Astrocyte of the spinal cord (primary cell): Measurements from ENCODE around the gene CCL17.

Source experiments
- DNase-seq: peaks from one replicate; pipeline ENCODE4 v3.0.0; 2011; ENCODE audit warnings: low read depth, low spot score
- H3K4me3 ChIP-seq: 2 replicates; pipeline ENCODE4 v1.5.1; 2011; ENCODE audit warnings: low read depth, mild to moderate bottlenecking, low read length, moderate library complexity
- CTCF ChIP-seq: IDR thresholded peaks from 2 replicates; pipeline ENCODE4 v1.5.1; 2012; ENCODE audit warnings: low read depth, mild to moderate bottlenecking, low read length, inconsistent platforms
- in situ Hi-C: cut with HindIII; loops from 2 replicates; pipeline ENCODE4 v1.10.0; 2017; ENCODE audit warnings: low sequenced_read_pairs

CCL17 gene

GRCh38 chr16:57384248-57385070 lies 20.1 kb upstream of the CCL17 start:
- no peak overlapping the region for H3K4me3 ChIP-seq
- DNase-seq = no peak
- TF ChIP-seq CTCF = no peak
- in situ Hi-C loops = no loop called here

- DNase-seq = no peak
- TF ChIP-seq CTCF = no peak
- H3K4me3 ChIP-seq = no peak overlapping the region
- in situ Hi-C loops = no loop called here
Measured at GRCh38 chr16:57385083-57385482, 19.5 kb upstream of the CCL17 start.

GRCh38 chr16:57386381-57386951 lies 18.1 kb upstream of the CCL17 start:
- H3K4me3 ChIP-seq = no peak overlapping the region
- in situ Hi-C loops = no loop called here
- no peak for TF ChIP-seq CTCF
- DNase-seq = peak; percentile 71

GRCh38 chr16:57387598-57388354 lies 16.8 kb upstream of the CCL17 start:
- in situ Hi-C loops = no loop called here
- TF ChIP-seq CTCF = no peak
- H3K4me3 ChIP-seq = no peak overlapping the region
- no peak for DNase-seq

GRCh38 chr16:57388359-57389086 lies 16.0 kb upstream of the CCL17 start:
- H3K4me3 ChIP-seq = no peak overlapping the region
- in situ Hi-C loops = no loop called here
- TF ChIP-seq CTCF = no peak
- DNase-seq = no peak

GRCh38 chr16:57389087-57389468 lies 15.5 kb upstream of the CCL17 start:
- no peak overlapping the region for H3K4me3 ChIP-seq
- no peak for TF ChIP-seq CTCF
- no peak for DNase-seq
- in situ Hi-C loops = no loop called here
